ENCODE data around the gene ADARB2. TPM values are rescaled to one million over a fixed set of nuclear protein-coding genes. Genes with fewer than 3 reads are reported as not detected.

The ADARB2 gene
- total and polyA plus RNA-seq, 8 donors, result 0.41 to 0.92 (median 0.76) TPM

DNA sequence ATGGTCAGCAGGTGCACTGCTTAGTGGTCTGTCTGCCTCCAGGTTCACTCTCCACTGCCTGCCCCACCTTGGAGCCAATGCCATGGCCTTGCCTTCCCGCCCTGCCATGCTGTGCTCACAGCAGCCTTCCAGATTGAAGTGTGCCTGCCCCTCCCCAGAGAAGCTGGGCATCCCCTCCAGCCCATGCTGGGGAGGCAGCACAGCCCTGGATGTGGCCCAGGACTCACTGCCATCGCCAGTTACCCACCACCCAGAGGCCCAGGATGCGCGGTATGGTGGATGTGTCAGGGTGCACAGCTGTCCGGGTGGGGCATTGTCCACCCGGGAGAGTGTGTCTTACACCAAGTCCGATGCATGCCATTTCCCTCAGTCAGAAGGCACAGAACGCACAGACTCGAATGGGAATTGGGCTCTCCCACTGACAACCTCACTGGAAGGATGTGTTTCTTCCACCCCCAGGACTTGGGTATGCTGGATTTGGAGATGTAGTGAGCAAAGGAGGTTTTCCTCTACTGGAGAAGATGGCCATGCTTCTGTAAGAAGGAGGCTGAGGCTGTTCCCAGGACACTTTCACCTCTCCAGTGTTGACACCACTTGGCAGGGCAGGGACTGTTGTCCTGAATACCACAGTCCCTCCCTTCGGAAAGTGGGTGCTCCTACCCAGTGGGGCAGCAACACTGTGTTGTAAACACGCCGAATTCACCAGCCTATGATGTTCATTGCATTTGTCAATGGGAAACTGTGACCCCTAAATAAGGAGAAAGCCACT is 122.0 kb downstream of the ADARB2 start:
- ATAC-seq, result no peak
- peaks cover 0 to 53% of the 10 kb centered on the region in 2 donors for H3K27me3 ChIP-seq

DNA sequence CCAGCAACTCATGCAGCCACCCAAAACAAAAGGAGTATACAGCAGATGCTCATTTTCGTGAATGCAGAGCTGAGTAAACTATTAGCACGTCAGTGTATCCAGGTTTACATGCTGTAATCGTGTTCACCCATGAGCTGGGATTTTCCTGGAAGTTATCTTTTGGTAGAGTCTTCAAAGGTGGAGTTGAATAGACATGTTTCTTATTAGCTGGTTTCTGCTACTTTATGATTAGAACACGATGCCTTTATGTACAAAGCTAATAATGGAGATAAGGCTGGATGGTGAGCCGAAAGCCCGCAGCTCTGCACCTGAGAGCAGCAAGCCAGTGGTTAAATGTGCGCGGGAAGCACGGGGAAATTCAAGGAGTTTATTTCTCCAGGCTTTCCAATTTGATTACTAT is 123.8 kb downstream of the ADARB2 start:
- intact Hi-C loops (cut with DNase I), result no loop called here
- H3K27me3 ChIP-seq, result peaks cover 7 to 71% of the 10 kb centered on the region in 2 donors
- H3K4me3 ChIP-seq, result no peak overlapping the region
- TF ChIP-seq, protein P1, sequence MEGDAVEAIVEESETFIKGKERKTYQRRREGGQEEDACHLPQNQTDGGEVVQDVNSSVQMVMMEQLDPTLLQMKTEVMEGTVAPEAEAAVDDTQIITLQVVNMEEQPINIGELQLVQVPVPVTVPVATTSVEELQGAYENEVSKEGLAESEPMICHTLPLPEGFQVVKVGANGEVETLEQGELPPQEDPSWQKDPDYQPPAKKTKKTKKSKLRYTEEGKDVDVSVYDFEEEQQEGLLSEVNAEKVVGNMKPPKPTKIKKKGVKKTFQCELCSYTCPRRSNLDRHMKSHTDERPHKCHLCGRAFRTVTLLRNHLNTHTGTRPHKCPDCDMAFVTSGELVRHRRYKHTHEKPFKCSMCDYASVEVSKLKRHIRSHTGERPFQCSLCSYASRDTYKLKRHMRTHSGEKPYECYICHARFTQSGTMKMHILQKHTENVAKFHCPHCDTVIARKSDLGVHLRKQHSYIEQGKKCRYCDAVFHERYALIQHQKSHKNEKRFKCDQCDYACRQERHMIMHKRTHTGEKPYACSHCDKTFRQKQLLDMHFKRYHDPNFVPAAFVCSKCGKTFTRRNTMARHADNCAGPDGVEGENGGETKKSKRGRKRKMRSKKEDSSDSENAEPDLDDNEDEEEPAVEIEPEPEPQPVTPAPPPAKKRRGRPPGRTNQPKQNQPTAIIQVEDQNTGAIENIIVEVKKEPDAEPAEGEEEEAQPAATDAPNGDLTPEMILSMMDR (IDR thresholded peaks at IDR 0.05), result no peak
- no peaks in the 10 kb centered on the region for H3K36me3 ChIP-seq
- peaks cover 0 to 2% of the 10 kb centered on the region in 2 donors for H3K9me3 ChIP-seq
- no peak for ATAC-seq
- no peak for DNase-seq
- H3K4me1 ChIP-seq, result no peaks in the 10 kb centered on the region
- no peak overlapping the region for H3K27ac ChIP-seq

More for the DNA sequence above, 122.0 kb downstream of the ADARB2 start:
- no peak for DNase-seq
- TF ChIP-seq, protein P1 (IDR thresholded peaks at IDR 0.05), result no peak
- Histone ChIP-seq H3K27ac (no peak overlapping the region), H3K4me3 (no peak overlapping the region), H3K36me3 (no peaks in the 10 kb centered on the region), H3K9me3 (peaks cover 0 to 11% of the 10 kb centered on the region in 2 donors), H3K4me1 (no peaks in the 10 kb centered on the region)
- intact Hi-C loops (cut with DNase I), result no loop called here

DNA sequence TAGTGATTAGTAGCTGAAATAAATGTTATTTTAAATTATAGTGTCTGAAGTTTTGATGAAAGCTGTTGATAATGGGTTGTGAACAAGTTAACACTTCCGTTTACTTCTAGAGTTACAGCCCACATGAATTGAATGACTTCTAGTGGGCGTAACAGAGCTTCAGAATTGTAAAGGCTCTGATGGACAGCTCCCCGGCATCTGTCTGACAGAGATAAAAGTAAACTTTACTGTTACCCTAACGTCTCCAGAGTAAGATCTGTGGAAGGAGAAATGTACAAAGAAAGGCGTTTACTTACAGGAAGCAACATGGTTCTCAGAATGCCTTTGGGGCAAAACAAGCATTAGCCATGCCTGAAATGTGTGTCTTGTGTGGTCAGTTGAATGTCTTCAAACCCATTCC is 124.4 kb downstream of the ADARB2 start:
- H3K27me3 ChIP-seq, result peaks cover 7 to 77% of the 10 kb centered on the region in 2 donors
- no peak for ATAC-seq
- no peak overlapping the region for H3K27ac ChIP-seq
- no peaks in the 10 kb centered on the region for H3K36me3 ChIP-seq
- H3K4me1 ChIP-seq, result no peaks in the 10 kb centered on the region
- DNase-seq, result no peak
- TF ChIP-seq, protein P1 (IDR thresholded peaks at IDR 0.05), result no peak
- no peak overlapping the region for H3K4me3 ChIP-seq
- intact Hi-C loops (cut with DNase I), result no loop called here
- no peaks in the 10 kb centered on the region for H3K9me3 ChIP-seq

DNA sequence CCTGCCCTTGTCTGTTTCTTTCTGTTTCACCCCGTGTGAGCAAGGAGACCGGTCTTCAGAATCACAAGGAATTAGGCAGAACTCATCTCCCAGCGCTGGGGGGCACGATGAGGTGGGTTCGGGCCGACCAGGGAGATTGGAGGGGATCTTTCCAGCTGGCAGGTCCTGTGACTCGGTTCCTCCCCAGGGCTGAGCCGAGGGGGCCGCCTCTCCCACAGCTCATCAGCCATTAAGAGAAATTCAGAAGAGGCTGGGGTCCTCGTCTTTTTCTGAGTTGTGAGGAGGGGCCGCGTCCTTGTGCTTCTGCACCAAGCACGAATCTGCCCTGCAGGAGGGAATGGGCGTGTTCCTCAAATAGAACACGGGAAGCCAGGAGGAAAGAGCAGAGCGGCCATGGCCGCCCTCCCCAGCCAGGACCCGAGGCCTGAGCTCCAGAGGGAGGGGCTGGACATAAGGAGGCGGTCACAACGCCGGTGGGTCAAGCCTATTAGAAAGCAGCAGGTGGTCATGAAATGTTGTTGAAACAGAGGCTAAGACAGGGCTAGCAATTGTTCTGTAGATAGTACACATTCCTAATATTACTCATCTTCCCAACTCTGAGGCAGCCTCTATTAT is 125.3 kb downstream of the ADARB2 start:
- Histone ChIP-seq H3K36me3 (no peaks in the 10 kb centered on the region), H3K27me3 (peaks cover 7 to 86% of the 10 kb centered on the region in 2 donors), H3K4me1 (no peaks in the 10 kb centered on the region), H3K4me3 (no peak overlapping the region), H3K27ac (no peak overlapping the region), H3K9me3 (no peaks in the 10 kb centered on the region)
- intact Hi-C loops (cut with DNase I), result no loop called here
- no peak for ATAC-seq
- no peak for DNase-seq
- TF ChIP-seq, protein P1 (IDR thresholded peaks at IDR 0.05), result no peak

DNA sequence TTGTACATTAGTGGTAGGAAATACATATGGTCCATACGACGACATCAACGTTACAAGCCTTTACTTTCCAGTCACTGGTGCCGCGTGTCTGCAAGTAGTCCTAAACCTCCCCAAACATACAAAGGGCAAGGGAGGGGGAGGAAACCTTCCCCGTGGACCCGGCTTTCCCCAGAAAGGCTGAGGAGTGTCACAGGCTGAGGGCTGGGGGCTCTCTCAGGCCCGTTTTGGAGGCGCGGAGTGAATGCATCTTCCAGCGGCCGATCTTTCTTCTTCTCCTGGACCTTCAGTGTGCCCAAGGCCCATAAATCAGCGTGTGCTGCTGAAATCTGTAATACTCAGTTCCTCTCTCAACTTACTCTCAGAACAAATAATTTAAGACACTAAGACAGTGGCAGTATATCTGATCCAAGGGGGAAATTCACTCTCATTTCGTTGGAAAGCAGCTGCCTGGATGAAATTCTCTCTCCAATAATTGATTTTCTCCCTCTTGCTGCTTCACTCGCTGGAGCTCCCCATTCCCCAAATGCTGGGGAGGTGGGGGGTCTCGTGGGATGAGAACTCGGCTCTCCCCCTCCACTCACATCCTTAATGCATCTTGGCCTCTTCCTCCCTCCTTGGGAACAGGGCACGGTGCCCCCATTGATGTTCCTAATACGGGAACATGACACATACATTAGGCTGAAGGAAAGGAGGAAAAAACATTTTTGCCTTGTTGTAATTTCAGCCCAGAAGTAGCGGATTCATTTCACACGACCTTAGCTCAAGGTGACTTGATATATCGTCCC is 126.1 kb downstream of the ADARB2 start:
- H3K27me3 ChIP-seq, result peaks cover 7 to 86% of the 10 kb centered on the region in 2 donors
- H3K9me3 ChIP-seq, result no peaks in the 10 kb centered on the region
- H3K4me3 ChIP-seq, result no peak overlapping the region
- intact Hi-C loops (cut with DNase I), result no loop called here
- TF ChIP-seq, protein P1 (IDR thresholded peaks at IDR 0.05), result no peak
- H3K27ac ChIP-seq, result no peak overlapping the region
- no peak for DNase-seq
- no peaks in the 10 kb centered on the region for H3K36me3 ChIP-seq
- ATAC-seq, result no peak
- no peaks in the 10 kb centered on the region for H3K4me1 ChIP-seq
